Stimulated activated CD4-positive, alpha-beta T cell treated with anti-CD3 and anti-CD28 coated beads, Interleukin-1b, Interleukin-23, amount 100 ng/mL, for 1 hour (primary cell): ENCODE data around the gene HOXB3.

Experiments used
- DNase-seq, 2 donors: peaks; one replicate each; pipeline ENCODE4 v3.0.0-alpha.2; 2020; ENCODE audit warnings: low read depth in 2 of 2

Gene HOXB3

DNA sequence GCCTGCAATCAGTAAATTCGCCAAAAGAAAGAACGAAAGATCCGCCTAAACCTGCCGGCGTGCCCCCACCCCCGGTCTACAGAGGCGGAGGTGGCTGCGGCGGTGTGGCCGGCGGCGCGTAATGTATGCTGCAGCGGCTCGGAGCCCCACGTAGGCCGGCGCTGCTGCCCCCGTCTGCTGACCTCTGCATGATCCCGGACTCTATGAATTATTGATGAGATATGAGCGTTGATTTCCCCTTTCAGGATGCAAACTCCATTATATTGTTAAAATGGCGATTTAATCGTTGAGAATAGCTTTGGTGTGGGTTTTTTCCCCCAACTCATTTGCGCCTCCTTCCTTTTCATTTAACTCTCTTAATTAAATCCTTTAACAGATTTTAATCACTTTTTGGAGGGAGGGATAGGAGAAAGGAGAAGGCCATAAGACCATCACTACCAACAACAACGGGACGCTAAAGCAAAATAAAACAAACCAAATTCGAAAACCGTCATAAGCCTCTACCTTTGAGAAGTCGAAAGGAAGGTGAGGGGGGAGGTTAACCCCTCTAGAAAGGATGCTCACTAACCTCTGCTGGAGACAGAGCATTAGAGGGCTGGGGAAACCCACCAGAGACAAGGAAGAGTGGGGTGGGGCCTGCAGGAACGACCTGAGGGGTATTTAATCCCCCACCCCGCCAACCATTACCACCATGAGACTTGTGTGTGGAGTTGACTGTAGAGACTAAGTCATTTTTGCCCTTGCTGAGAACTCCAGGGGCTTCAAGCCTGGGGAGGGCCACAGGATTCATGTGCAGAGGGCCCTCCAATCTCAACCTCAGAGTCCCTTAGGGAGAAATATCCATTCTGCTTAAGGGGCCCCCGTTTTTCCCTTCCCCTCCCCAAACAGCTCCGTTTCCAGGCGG is 3.4 kb downstream of the HOXB3 start:
- DNase-seq: no peak

- DNase-seq: no peak
Measured at GRCh38 chr17:48584223-48584741, 5.8 kb downstream of the HOXB3 start.

DNA sequence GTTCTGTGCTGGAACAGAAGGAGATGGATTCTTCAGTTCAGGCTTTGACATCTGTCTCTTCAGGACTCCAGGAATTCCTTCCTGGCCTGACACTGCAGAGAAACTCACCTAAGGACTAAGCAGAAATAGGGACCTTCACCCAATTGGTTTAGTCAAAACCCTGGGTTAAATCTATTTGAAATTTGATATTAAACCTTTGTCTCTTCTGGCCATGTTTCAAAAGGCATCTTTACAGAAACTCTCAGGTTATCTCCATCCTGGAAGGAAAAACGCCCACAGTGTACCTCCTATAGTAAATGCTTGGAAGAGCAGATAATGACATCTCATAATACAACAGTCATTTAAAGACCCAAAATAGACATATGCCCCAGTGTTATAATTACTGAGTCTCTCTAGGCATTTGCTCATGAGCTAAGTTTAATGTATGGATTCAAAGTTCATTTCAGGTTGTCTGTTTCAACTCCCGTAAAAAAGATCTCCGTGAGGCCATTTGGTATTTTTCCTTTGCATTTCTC is 6.3 kb downstream of the HOXB3 start:
- no peak for DNase-seq

GRCh38 chr17:48582750-48583069 is 7.3 kb downstream of the HOXB3 start:
- no peak for DNase-seq

GRCh38 chr17:48579760-48580554 is 10.1 kb downstream of the HOXB3 start:
- no peak for DNase-seq

DNA sequence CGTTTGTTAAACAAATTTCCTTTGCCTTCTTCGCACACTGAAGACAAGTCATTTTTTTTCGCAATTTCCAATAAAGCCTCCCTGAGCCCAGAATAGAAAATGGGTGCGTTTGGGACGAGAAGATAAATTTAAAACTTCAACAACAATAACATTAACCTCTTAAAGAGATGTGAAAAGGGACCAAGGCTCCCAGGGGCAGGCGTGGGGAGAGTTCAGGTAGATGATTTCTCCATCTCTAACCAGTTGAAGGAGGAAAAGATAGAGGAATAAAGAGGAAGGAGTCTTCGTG is 10.6 kb downstream of the HOXB3 start:
- no peak for DNase-seq

- DNase-seq: no peak
Measured at GRCh38 chr17:48578616-48579470, 11.2 kb downstream of the HOXB3 start.

DNA sequence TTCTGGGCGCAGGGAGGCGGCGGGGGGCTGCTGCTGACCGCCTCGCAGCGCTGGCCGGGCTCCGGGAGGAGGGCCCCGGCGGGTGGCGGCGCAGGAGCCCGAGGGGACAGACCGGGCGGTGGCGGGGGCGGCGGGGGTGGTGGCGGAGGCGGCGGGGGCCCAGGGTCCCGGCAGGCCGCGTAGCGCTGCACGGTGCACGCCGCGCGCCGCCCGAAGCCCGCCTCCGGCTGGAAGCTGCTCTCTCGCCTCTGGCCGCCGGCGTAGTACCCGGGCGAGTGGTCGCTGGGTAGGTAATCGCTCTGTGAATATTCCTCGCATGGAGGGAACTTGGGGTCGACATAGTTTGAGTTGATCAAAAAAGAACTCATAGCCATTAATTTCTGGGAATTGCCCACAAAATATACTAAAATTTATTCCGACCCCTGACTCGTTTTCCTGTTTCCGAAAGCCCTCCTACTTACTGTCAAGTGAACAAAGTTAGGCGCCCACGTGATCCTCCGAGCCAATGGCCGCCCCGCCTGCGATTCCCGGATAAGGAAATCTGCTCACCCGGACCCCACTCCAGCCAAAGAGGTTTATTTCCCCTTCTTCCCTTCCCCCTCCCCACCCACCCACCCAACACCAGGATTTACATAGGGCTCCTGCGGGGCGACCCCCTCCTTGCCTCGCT is 12.0 kb downstream of the HOXB3 start, which contains the start of gene HOXB4:
TSS of gene HOXB4 (minus strand) at position 405 of the 670 bp plus-strand sequence. CDS start at position 374, 31 bp downstream.
- DNase-seq: peak in 1 of 2 donors; percentile 42

DNA sequence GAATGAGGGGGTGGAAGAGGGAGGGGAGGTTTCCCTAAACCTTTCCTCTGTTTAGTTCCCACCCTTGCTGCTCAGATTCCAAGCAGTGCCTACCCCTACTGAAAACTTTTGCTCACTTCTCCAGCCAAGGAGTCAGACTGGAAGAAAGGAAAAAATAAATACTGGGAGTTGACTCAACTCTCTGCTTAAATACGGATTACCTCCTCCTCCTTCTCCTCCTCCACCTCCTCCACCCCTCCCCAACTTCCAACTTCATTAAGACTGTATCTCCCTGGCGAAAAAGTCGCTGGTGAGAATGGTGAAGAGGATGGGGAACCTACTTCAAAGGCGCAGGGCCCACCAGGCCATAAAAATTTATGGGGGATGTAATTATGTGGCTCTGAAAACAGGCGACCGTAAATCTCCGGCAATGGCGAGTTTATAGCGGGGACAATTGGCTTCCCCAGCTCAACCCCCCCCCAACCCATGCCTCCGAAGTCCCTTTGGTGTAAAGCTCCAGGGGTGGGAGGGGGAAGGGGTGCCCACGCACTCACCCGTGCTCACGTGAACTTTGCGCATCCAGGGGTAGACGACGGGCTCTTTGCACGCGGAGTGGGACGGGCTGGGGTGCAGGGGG is 12.6 kb downstream of the HOXB3 start:
- no peak for DNase-seq

DNA sequence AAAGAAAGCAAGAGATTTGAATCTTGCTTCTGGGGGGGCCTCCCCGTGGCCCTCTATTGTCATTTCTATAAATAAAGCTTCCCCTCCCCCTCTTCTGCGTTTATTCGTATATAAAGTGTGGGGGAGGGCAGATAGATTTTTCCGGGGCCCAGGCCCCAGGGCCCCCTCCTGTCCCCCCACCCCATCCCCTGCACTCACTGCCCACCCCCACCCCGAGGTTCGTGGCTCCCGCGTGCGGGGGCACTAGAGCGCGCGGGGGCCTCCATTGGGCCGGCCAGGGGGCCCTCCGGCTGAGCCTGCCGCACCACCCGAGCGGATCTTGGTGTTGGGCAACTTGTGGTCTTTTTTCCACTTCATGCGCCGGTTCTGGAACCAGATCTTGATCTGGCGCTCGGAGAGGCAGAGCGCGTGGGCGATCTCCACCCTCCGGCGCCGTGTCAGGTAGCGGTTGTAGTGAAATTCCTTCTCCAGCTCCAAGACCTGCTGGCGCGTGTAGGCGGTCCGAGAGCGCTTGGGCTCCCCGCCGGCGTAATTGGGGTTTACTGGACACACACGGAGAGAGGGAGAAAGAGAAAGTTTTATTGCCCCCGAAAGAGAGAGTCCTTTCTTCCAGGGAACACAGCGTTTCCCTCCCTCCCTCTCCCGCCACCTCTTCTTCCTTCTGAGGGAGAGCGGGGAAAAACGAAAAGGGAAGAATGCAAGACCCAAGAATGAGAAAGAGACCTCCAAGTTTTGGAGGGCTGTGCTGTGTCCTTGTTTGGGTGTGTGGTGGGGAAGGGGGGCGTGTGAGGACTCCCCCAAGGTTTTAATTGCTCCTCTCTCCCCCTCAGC is 13.3 kb downstream of the HOXB3 start:
- DNase-seq: no peak

GRCh38 chr17:48575673-48576478 is 14.2 kb downstream of the HOXB3 start:
- no peak for DNase-seq

- no peak for DNase-seq
Measured at GRCh38 chr17:48575066-48575582, 14.9 kb downstream of the HOXB3 start.

- DNase-seq: no peak
Measured at GRCh38 chr17:48574505-48575065, 15.5 kb downstream of the HOXB3 start.

DNA sequence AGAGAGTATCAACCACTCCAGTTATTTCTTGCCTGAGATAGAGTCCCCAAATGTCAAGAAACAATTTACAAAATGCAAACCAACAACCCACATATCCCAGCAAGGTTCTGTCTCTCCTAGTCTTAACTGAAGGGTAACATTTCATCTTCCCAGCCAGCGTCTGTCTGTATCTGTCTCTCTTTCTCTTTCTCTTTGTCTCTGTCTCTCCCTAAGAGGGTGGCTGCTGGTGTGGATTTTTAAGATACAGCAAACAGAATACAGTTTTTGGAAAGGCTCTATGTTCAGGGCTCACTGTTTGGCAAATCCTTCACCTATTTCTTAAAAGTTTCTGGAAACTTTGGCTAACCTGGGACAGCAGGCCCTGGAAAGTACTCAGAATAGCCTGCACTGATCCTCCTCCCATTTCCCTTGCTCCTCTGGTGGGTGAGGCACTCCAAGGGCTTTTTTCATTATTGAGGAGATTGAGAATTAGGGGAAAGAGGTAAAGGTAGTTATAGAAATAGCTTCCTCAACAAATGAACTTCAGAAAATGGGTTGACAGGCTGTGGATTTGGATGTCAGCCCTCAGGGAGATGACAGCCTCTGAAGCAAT is 18.1 kb downstream of the HOXB3 start:
- DNase-seq: no peak

DNA sequence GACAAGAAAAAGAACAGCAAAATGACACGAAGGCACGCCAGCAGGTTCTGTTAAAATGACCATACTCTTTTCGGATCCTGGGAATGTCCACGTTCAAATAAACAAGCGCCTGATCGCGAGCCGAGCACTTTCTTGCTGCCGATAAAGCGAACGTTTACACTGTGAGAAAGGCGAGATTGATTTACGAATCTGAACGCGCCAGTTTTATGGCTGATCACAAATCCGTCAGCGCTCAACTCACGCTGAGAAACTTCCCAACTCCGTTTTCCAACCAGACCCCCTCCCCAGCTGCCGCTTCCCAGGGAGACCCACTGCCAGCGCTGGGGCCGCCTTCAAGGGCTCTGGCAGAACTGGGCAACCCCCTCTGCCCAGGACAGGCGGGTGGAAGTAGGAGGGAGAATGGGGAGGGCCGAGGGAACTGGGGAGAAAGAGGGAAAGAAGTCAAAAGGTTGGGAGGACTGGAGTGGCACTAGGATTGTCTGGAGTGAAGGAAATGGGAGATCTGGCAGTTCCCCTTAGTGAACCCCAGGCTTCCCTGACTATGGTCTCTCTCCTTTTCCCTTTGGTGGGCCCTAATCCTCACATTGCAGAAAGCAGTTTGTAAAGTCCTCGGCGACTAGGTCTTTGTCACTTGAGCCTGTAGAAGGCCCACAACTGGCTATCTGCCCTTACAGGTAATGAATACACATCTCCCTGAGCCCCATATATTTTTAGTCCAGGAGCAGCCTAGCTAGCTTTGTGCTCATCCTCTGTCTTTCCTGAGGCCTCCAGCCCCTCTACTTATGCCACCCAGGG is 18.8 kb downstream of the HOXB3 start:
- DNase-seq: no peak

DNA sequence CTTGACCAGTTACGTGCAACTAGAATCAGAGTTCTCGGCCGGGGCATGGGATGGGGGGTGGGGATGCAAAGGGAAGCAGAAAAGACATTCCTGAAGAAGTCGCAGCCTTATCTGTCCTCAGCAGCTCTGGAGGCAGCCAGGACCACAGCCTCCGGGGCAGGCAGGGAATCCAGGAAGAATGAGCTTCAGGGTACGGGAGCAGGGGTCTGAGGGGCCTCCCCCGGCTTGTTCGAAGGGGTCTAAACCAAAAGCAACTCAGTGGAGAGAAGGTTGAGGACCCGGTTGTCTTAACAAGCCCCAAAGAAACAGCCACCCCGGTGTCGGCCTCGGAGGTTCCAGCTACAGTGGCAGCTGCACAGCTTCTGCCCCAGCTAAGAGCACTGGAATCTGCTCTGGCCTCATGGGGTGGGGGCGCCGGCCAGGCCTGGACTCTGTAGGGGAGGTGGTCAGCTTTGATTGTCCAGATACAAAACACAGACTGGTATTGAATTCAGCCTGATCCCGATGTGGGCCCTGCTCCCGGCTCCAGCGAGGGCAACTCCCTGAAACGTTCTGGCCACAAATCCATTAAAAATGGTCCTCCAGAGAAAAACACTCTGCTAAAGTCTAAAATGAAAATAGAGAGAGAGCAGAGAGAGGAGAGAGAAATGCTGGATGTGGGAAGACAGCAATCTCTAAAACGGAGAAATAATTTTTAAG is 19.6 kb downstream of the HOXB3 start:
- no peak for DNase-seq
